Measurements from ENCODE around the gene CMTM2. TPM values are rescaled to one million over a fixed set of nuclear protein-coding genes. Genes with fewer than 3 reads are reported as not detected.

Gene CMTM2
- total and polyA plus RNA-seq, 9 of the 15 experiments (the other 6 are each of a cell fraction or from before 2014, with no cell fraction given) = not detected

GRCh38 chr16:66619534-66620428 lies 40.5 kb downstream of the CMTM2 start (continued):
- TF ChIP-seq RERE (CRISPR knock-in tag; IDR thresholded peaks at IDR 0.05; ENCODE audit: borderline replicate concordance) (no peak), HMG20B (CRISPR knock-in tag; IDR thresholded peaks at IDR 0.05) (no peak), PHB2 (IDR thresholded peaks at IDR 0.05; ENCODE audit: low read depth) (no peak), ZNF347 (CRISPR knock-in tag; IDR thresholded peaks at IDR 0.05; ENCODE audit: low read depth) (no peak), FOXO4 (CRISPR knock-in tag; IDR thresholded peaks at IDR 0.05) (no peak), ATF1 (CRISPR knock-in tag; IDR thresholded peaks at IDR 0.05) (no peak), ATF1 (tag; IDR thresholded peaks at IDR 0.05) (peak; percentile 76), JUN (IDR thresholded peaks at IDR 0.05; ENCODE audit: borderline replicate concordance, low read depth, low read length) (no peak), JUN (CRISPR knock-in tag; IDR thresholded peaks at IDR 0.05; ENCODE audit: borderline replicate concordance) (peak; percentile 75; the same call in 1 of the 2 replicates), ZNF778 (CRISPR knock-in tag; IDR thresholded peaks at IDR 0.05) (no peak), RBBP5 (IDR thresholded peaks at IDR 0.05; ENCODE audit: borderline replicate concordance, insufficient read depth, low read length, poor library complexity, severe bottlenecking) (no peak), POLR2A (conservative IDR thresholded peaks at IDR 0.05) (no peak), CBX1 (IDR thresholded peaks at IDR 0.05; ENCODE audit: low read depth) (no peak), ZBTB1 (CRISPR knock-in tag; IDR thresholded peaks at IDR 0.05; ENCODE audit: borderline replicate concordance, low read depth) (no peak), ZNF668 (CRISPR knock-in tag; IDR thresholded peaks at IDR 0.05) (no peak), ZNF24 (IDR thresholded peaks at IDR 0.05) (no peak), ZEB2 (IDR thresholded peaks at IDR 0.05) (no peak), CCAR2 (IDR thresholded peaks at IDR 0.05; ENCODE audit: low read depth, low read length) (no peak), E2F3 (CRISPR knock-in tag; IDR thresholded peaks at IDR 0.05) (no peak), LARP7 (IDR thresholded peaks at IDR 0.05) (no peak), ZC3H4 (CRISPR knock-in tag; IDR thresholded peaks at IDR 0.05; ENCODE audit: borderline replicate concordance) (no peak), CHD2 (IDR thresholded peaks at IDR 0.05; ENCODE audit: low read depth, low read length) (no peak), PRMT5 (CRISPR knock-in tag; IDR thresholded peaks at IDR 0.05) (no peak), KDM5B (IDR thresholded peaks at IDR 0.05; ENCODE audit: insufficient replicate concordance, low read depth, low read length) (no peak), NFE2 (IDR thresholded peaks at IDR 0.05; ENCODE audit: low read depth) (no peak), NCOA1 (IDR thresholded peaks at IDR 0.05; ENCODE audit: low read depth) (no peak)

All from K562 (cell line).